H9 (cell line): ENCODE data around the gene MRPS5. TPM values are rescaled to one million over a fixed set of nuclear protein-coding genes. Genes with fewer than 3 reads are reported as not detected.

Experiments used
- DNase-seq: peaks from one replicate; pipeline ENCODE4 v3.0.0-alpha.2; 2017
- H2AFZ ChIP-seq: one replicate; pipeline ENCODE4 v1.6.1; 2013; ENCODE audit warnings: mild to moderate bottlenecking, low read length, control low read depth, moderate library complexity
- H2AK5ac ChIP-seq: 2 replicates; pipeline ENCODE4 v1.6.1; 2013; ENCODE audit warnings: low read length, control low read depth, mixed read lengths; ENCODE audit not compliant: insufficient read length
- H2BK120ac ChIP-seq: one replicate; pipeline ENCODE4 v1.6.1; 2013; ENCODE audit warnings: low read depth, mild to moderate bottlenecking, low read length, control low read depth, inconsistent platforms; ENCODE audit not compliant: poor library complexity, severe bottlenecking
- H2BK12ac ChIP-seq: 2 replicates; pipeline ENCODE4 v1.6.1; 2013; ENCODE audit warnings: low read length, control low read depth, mixed read lengths, low read depth; ENCODE audit not compliant: insufficient read length
- H2BK15ac ChIP-seq: 2 replicates; pipeline ENCODE4 v1.6.1; 2013; ENCODE audit warnings: low read depth, low read length, control low read depth
- H2BK20ac ChIP-seq: one replicate; pipeline ENCODE4 v1.6.1; 2013; ENCODE audit warnings: low read depth, mild to moderate bottlenecking, low read length, control low read depth, inconsistent platforms; ENCODE audit not compliant: poor library complexity, severe bottlenecking
- H2BK5ac ChIP-seq: 2 replicates; pipeline ENCODE4 v1.6.1; 2013; ENCODE audit warnings: low read length, control low read depth, mixed read lengths; ENCODE audit not compliant: insufficient read length
- H3K14ac ChIP-seq: 2 replicates; pipeline ENCODE4 v1.6.1; 2013; ENCODE audit warnings: low read length, control low read depth; ENCODE audit not compliant: insufficient read depth
- H3K18ac ChIP-seq: 2 replicates; pipeline ENCODE4 v1.6.1; 2013; ENCODE audit warnings: low read depth, mild to moderate bottlenecking, mixed read lengths, low read length, control low read depth; ENCODE audit not compliant: insufficient read length
- H3K23ac ChIP-seq: 2 replicates; pipeline ENCODE4 v1.6.1; 2013; ENCODE audit warnings: low read length, control low read depth, mixed read lengths, low read depth; ENCODE audit not compliant: insufficient read length
- H3K23me2 ChIP-seq: 2 replicates; pipeline ENCODE4 v1.6.1; 2013; ENCODE audit warnings: low read depth, mild to moderate bottlenecking, mixed read lengths, low read length, control low read depth; ENCODE audit not compliant: insufficient read length, poor library complexity, severe bottlenecking
- H3K27ac ChIP-seq: 2 replicates; pipeline ENCODE4 v1.5.1; 2013; ENCODE audit warnings: low read length, control low read depth, mixed read lengths, low read depth; ENCODE audit not compliant: insufficient read length
- H3K27me3 ChIP-seq: 2 replicates; pipeline ENCODE4 v1.6.1; 2013; ENCODE audit warnings: low read length, control low read depth, inconsistent platforms; ENCODE audit not compliant: insufficient read depth
- H3K4ac ChIP-seq: 2 replicates; pipeline ENCODE4 v1.6.1; 2013; ENCODE audit warnings: low read depth, mild to moderate bottlenecking, control low read depth, inconsistent platforms, low read length, moderate library complexity
- H3K4me1 ChIP-seq: 2 replicates; pipeline ENCODE4 v1.6.1; 2013; ENCODE audit warnings: low read length, control low read depth, inconsistent platforms; ENCODE audit not compliant: insufficient read depth
- H3K4me2 ChIP-seq: 2 replicates; pipeline ENCODE4 v1.6.1; 2013; ENCODE audit warnings: low read length, control low read depth, mixed read lengths; ENCODE audit not compliant: insufficient read length, insufficient read depth
- H3K56ac ChIP-seq: 2 replicates; pipeline ENCODE4 v1.6.1; 2013; ENCODE audit warnings: low read depth, mild to moderate bottlenecking, mixed read lengths, low read length, control low read depth; ENCODE audit not compliant: insufficient read length
- H3K79me1 ChIP-seq: 2 replicates; pipeline ENCODE4 v1.6.1; 2013; ENCODE audit warnings: low read depth, mild to moderate bottlenecking, moderate library complexity, low read length, control low read depth, inconsistent platforms; ENCODE audit not compliant: insufficient read depth, poor library complexity, severe bottlenecking
- H3K79me2 ChIP-seq: 2 replicates; pipeline ENCODE4 v1.6.1; 2013; ENCODE audit warnings: low read length, control low read depth, inconsistent platforms; ENCODE audit not compliant: insufficient read depth
- H3K9ac ChIP-seq: 2 replicates; pipeline ENCODE4 v1.6.1; 2013; ENCODE audit warnings: low read length, control low read depth, mixed read lengths; ENCODE audit not compliant: insufficient read length; ENCODE audit errors: extremely low read depth
- H3K9me3 ChIP-seq: one replicate; pipeline ENCODE4 v1.6.1; 2013; ENCODE audit warnings: low read depth, low read length, inconsistent platforms; ENCODE audit not compliant: control insufficient read depth
- H3T11ph ChIP-seq: one replicate; pipeline ENCODE4 v1.6.1; 2013; ENCODE audit warnings: mild to moderate bottlenecking, low read length, control low read depth, inconsistent platforms
- H4K20me1 ChIP-seq: one replicate; pipeline ENCODE4 v1.6.1; 2013; ENCODE audit not compliant: control insufficient read depth, insufficient read length, insufficient read depth
- H4K5ac ChIP-seq: 2 replicates; pipeline ENCODE4 v1.6.1; 2013; ENCODE audit warnings: low read depth, mild to moderate bottlenecking, mixed read lengths, low read length, control low read depth; ENCODE audit not compliant: insufficient read length
- H4K8ac ChIP-seq: replicated peaks from 2 replicates; pipeline ENCODE4 v1.6.1; 2013; ENCODE audit warnings: low read length, control low read depth, mixed read lengths, low read depth; ENCODE audit not compliant: insufficient read length
- H4K91ac ChIP-seq: 2 replicates; pipeline ENCODE4 v1.6.1; 2013; ENCODE audit warnings: low read depth, mild to moderate bottlenecking, moderate library complexity, mixed read lengths, low read length, control low read depth; ENCODE audit not compliant: insufficient read length
- H3K27ac Mint-ChIP-seq, 3 experiments: 2 replicates in 2 of 3; 3 replicates in 1 of 3; pipeline ENCODE4 v1.8.0; 2020 to 2021; ENCODE audit warnings: mixed read lengths in 3 of 3, mild to moderate bottlenecking in 1 of 3, moderate library complexity in 1 of 3
- H3K27me3 Mint-ChIP-seq: 2 replicates; pipeline ENCODE4 v1.8.0; 2021; ENCODE audit warnings: low read depth, mild to moderate bottlenecking, moderate library complexity, mixed read lengths
- H3K36me3 Mint-ChIP-seq, 3 experiments: 2 replicates in 2 of 3; 3 replicates in 1 of 3; pipeline ENCODE4 v1.8.0; 2020 to 2021; ENCODE audit warnings: low read depth in 3 of 3, mixed read lengths in 3 of 3; ENCODE audit not compliant: insufficient read depth in 1 of 3
- H3K4me1 Mint-ChIP-seq, 2 experiments: 2 replicates each; pipeline ENCODE4 v1.8.0; 2020; ENCODE audit warnings: mixed read lengths in 2 of 2
- H3K4me3 Mint-ChIP-seq, 2 experiments: 2 replicates in 1 of 2; 3 replicates in 1 of 2; pipeline ENCODE4 v1.8.0; 2020 to 2021; ENCODE audit warnings: mild to moderate bottlenecking in 2 of 2, mixed read lengths in 2 of 2, moderate library complexity in 1 of 2
- H3K9me3 Mint-ChIP-seq, 2 experiments: 2 replicates in 1 of 2; 3 replicates in 1 of 2; pipeline ENCODE4 v1.8.0; 2020; ENCODE audit warnings: mild to moderate bottlenecking in 2 of 2, mixed read lengths in 2 of 2, moderate library complexity in 1 of 2
- CTCF ChIP-seq: fragments of 200-600 bp; sonication (generic); conservative IDR thresholded peaks from 3 replicates; pipeline ENCODE4 v1.8.0; 2021; ENCODE audit warnings: antibody characterized with exemption, mild to moderate bottlenecking
- WGBS: extraction: QIAGEN DNeasy Blood & Tissue Kit; methylation state at CpG from one replicate; pipeline ENCODE4 v1.1.7; 2013; ENCODE audit warnings: missing lambda C conversion rate, low lambda C conversion rate, mixed read lengths; ENCODE audit not compliant: insufficient read length; ENCODE audit errors: extremely low coverage; 5-methylcytosine and 5-hydroxymethylcytosine counted together
- total RNA-seq: library from RNA; stranded (reverse); gene quantifications from 2 replicates; pipeline ENCODE4 v1.2.1, GENCODE V29; 2021

The MRPS5 gene
- total RNA-seq, 1 experiment from 2014 or later, result 50.9 TPM

- no peak overlapping the region for H3K4me2 ChIP-seq
- no peak for TF ChIP-seq CTCF
- H2BK20ac ChIP-seq, result no peak overlapping the region
- no peak overlapping the region for H3T11ph ChIP-seq
- no CpG with 5 or more reads among the region's 11 CpGs for WGBS
- no peak overlapping the region for H4K8ac ChIP-seq
- H3K23me2 ChIP-seq, result no peaks in the 10 kb centered on the region
- H2BK12ac ChIP-seq, result no peak overlapping the region
- H3K79me2 ChIP-seq, result no peaks in the 10 kb centered on the region
- no peaks in the 10 kb centered on the region; the same call in 1 of the 2 replicates for H3K4me1 ChIP-seq
- H3K9me3 Mint-ChIP-seq, result no peaks in the 10 kb centered on the region
- H2AFZ ChIP-seq, result no peak overlapping the region
- no peak overlapping the region for H3K9ac ChIP-seq
- no peak overlapping the region for H3K14ac ChIP-seq
- no peak overlapping the region for H3K56ac ChIP-seq
- H4K91ac ChIP-seq, result no peak overlapping the region
- no peak overlapping the region for H4K5ac ChIP-seq
- no peak overlapping the region for H3K23ac ChIP-seq
- no peaks in the 10 kb centered on the region for H3K36me3 Mint-ChIP-seq
- H3K4me1 Mint-ChIP-seq, result peaks cover 16 to 22% of the 10 kb centered on the region in 2 experiments
- DNase-seq, result peak; percentile 6
- no peak overlapping the region for H3K4me3 Mint-ChIP-seq
- no peaks in the 10 kb centered on the region for H4K20me1 ChIP-seq
- no peak overlapping the region for H3K27ac ChIP-seq
- H3K79me1 ChIP-seq, result no peaks in the 10 kb centered on the region
- H3K18ac ChIP-seq, result no peak overlapping the region
- H2BK5ac ChIP-seq, result no peak overlapping the region
- no peak overlapping the region for H2AK5ac ChIP-seq
- no peak overlapping the region for H2BK15ac ChIP-seq
- H3K9me3 ChIP-seq, result no peaks in the 10 kb centered on the region
- H3K4ac ChIP-seq, result no peak overlapping the region
- H3K27me3 ChIP-seq, result no peaks in the 10 kb centered on the region
- H3K27ac Mint-ChIP-seq, result no peak overlapping the region; a peak in 1 of 7 replicates
- H3K27me3 Mint-ChIP-seq, result peaks cover 13% of the 10 kb centered on the region
- H2BK120ac ChIP-seq, result no peak overlapping the region
These were observed 59.9 kb downstream of the MRPS5 start for GRCh38 chr2:95061601-95062183.
